Smooth muscle cell (in vitro differentiated cells): ENCODE data around the gene PSMG3. TPM values are rescaled to one million over a fixed set of nuclear protein-coding genes. Genes with fewer than 3 reads are reported as not detected.

Experiments
- DNase-seq: peaks from one replicate; lab custom pipeline; 2025; ENCODE audit not compliant: unreplicated experiment; lab: John Stamatoyannopoulos, UW
- H2AFZ ChIP-seq: fragments of 200-600 bp; sonication (generic); 2 replicates; pipeline ENCODE4 v1.6.0; 2016; ENCODE audit warnings: antibody characterized with exemption, low read depth, mild to moderate bottlenecking
- H3F3A ChIP-seq: fragments of 200-600 bp; sonication (generic); 2 replicates; pipeline ENCODE4 v1.6.0; 2017; ENCODE audit warnings: antibody characterized with exemption, low read depth
- H3K27ac ChIP-seq: fragments of 200-600 bp; sonication (generic); 2 replicates; pipeline ENCODE4 v1.5.1; 2016; ENCODE audit warnings: low read depth, mild to moderate bottlenecking
- H3K27me3 ChIP-seq: fragments of 200-600 bp; sonication (generic); 2 replicates; pipeline ENCODE4 v1.6.1; 2016; ENCODE audit warnings: low read depth, mild to moderate bottlenecking
- H3K36me3 ChIP-seq: fragments of 200-600 bp; sonication (generic); 2 replicates; pipeline ENCODE4 v1.5.1; 2016; ENCODE audit warnings: low read depth
- H3K4me1 ChIP-seq: fragments of 200-600 bp; sonication (generic); 2 replicates; pipeline ENCODE4 v1.5.1; 2016; ENCODE audit warnings: low read depth
- H3K4me2 ChIP-seq: fragments of 200-600 bp; sonication (generic); 2 replicates; pipeline ENCODE4 v1.6.0; 2016; ENCODE audit warnings: mild to moderate bottlenecking
- H3K4me3 ChIP-seq: fragments of 200-600 bp; sonication (generic); 2 replicates; pipeline ENCODE4 v1.5.1; 2016; ENCODE audit warnings: mild to moderate bottlenecking
- H3K79me2 ChIP-seq: fragments of 200-600 bp; sonication (generic); 2 replicates; pipeline ENCODE4 v1.6.0; 2016; ENCODE audit warnings: low read depth, mild to moderate bottlenecking
- H3K9ac ChIP-seq: fragments of 200-600 bp; sonication (generic); 2 replicates; pipeline ENCODE4 v1.6.0; 2016; ENCODE audit warnings: low read depth
- H3K9me3 ChIP-seq: fragments of 200-600 bp; sonication (generic); replicated peaks from 2 replicates; pipeline ENCODE4 v1.5.1; 2016; ENCODE audit warnings: low read depth
- H4K20me1 ChIP-seq: fragments of 200-600 bp; sonication (generic); 2 replicates; pipeline ENCODE4 v1.6.0; 2016; ENCODE audit warnings: low read depth
- CTCF ChIP-seq: fragments of 200-600 bp; sonication (generic); IDR thresholded peaks from 2 replicates; pipeline ENCODE4 v1.5.1; 2017; ENCODE audit warnings: borderline replicate concordance, mild to moderate bottlenecking, antibody characterized with exemption; ENCODE audit not compliant: insufficient read depth, poor library complexity, severe bottlenecking
- WGBS: methylation state at CpG from one replicate; pipeline ENCODE4 v1.1.7; 2016; ENCODE audit warnings: low lambda C conversion rate; 5-methylcytosine and 5-hydroxymethylcytosine counted together
- polyA plus RNA-seq: library from polyadenylated mRNA; unstranded; fragments of >200 nt; fragmentation: Nextera tagmentation; extraction: Ambion mirVana; gene quantifications from 2 replicates; pipeline ENCODE4 v1.2.1, GENCODE V29; 2016
- total RNA-seq: library from RNA; depleted of rRNA; stranded (reverse); fragments of >200 nt; gene quantifications from 2 replicates; pipeline ENCODE4 v1.2.3, GENCODE V29; 2014

The PSMG3 gene
- total RNA-seq (24.5 and 30.7 TPM in 2 replicates), polyA plus RNA-seq (45.2 and 45.3 TPM in 2 replicates)

DNA sequence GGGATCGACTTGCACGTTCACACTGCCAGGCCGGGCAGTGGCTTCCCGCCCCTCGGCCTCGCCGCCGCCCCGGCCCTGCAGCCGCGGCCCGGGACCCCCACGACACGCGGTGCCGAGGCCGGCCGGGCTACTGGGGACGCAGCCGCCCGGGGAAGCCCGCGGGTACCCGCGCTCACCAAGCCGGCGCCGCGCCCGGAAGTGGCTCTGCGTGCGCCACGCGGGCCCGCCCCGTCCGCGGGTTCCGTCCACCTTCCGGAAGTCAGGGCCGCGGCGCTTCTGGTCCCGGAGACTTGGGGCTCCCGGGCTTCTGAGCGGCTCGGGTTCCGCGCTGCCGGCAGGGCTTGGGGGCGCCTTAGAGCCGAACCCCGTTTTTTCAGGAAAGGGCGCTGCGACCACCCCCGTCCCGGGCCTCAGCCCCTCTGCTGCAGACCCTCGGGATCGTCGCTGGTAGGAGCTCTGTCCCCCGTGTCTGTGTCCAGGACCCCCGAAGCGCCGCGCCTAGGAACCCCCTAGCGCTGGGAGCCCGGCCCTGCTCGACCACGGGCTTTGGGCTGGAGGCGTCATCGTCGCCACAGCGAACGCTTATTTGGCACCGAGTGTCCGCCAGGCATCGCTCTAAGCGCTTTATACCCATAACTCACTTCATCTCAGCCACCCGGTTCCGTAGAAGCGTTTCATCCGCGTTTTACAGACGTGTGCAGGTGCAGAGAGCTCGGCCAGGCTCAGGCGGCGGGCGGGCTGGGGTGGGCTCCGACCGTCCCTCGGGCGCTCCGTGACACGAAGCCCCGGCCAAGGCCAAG is at the start of gene PSMG3:
Gene PSMG3 (minus strand): TSS at position 200 of the 800 bp plus-strand sequence. CDS start 693 bp downstream, outside the sequence.
- Histone ChIP-seq H3K79me2 (peaks cover 10% of the 10 kb centered on the region), H3F3A (peaks cover 28% of the 10 kb centered on the region), H3K9ac (peak within 1 kb of the TSS; percentile 93), H3K4me1 (peaks cover 17% of the 10 kb centered on the region), H3K9me3 (no peaks in the 10 kb centered on the region), H3K27ac (peak within 1 kb of the TSS; percentile 87), H3K4me3 (peak within 1 kb of the TSS; percentile 89), H4K20me1 (no peaks in the 10 kb centered on the region), H3K4me2 (peak within 1 kb of the TSS; percentile 88), H2AFZ (peak within 1 kb of the TSS; percentile 81), H3K27me3 (no peaks in the 10 kb centered on the region), H3K36me3 (no peaks in the 10 kb centered on the region)
- DNase-seq, result peak; percentile 33
- TF ChIP-seq CTCF, result peak; percentile 9
- 11% methylated on average over 68 of the region's 95 CpGs for WGBS

DNA sequence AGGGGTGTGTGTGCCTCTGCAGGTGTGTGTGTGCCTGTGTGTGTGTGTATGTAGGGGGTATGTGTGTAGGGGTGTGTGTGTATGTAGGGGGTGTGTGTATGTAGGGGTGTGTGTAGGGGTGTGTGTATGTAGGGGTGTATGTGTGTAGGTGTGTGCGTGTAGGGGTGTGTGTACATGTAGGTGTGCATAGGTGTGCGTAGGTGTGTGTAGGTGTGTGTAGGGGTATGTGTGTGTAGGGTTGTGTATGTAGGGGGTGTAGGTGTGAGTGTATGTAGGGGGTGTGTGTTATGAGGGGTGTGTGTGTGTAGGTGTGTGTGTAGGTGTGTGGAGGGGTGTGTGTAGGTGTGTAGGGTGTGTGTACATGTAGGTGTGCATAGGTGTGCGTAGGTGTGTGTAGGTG is 48.6 kb upstream of the PSMG3 start:
- H3K27ac ChIP-seq, result no peak overlapping the region
- H3K4me3 ChIP-seq, result no peak overlapping the region
- H3K27me3 ChIP-seq, result peaks cover 9% of the 10 kb centered on the region
- H3K4me2 ChIP-seq, result no peak overlapping the region
- no peaks in the 10 kb centered on the region for H3K9me3 ChIP-seq
- WGBS, result 81% methylated on average over 3 of the region's 3 CpGs
- no peak for TF ChIP-seq CTCF
- no peaks in the 10 kb centered on the region for H3F3A ChIP-seq
- H3K36me3 ChIP-seq, result no peaks in the 10 kb centered on the region
- H3K4me1 ChIP-seq, result no peaks in the 10 kb centered on the region
- no peaks in the 10 kb centered on the region for H3K79me2 ChIP-seq
- H4K20me1 ChIP-seq, result no peaks in the 10 kb centered on the region
- no peak for DNase-seq
- H3K9ac ChIP-seq, result no peak overlapping the region
- no peak overlapping the region for H2AFZ ChIP-seq

GRCh38 chr7:1617957-1618356 is 48.1 kb upstream of the PSMG3 start:
- TF ChIP-seq CTCF, result no peak
- no peak overlapping the region for H3K4me3 ChIP-seq
- H3K36me3 ChIP-seq, result no peaks in the 10 kb centered on the region
- peaks cover 9% of the 10 kb centered on the region for H3K27me3 ChIP-seq
- DNase-seq, result no peak
- 95% methylated on average over 8 of the region's 8 CpGs for WGBS
- H3K27ac ChIP-seq, result no peak overlapping the region
- no peak overlapping the region for H2AFZ ChIP-seq
- H3K79me2 ChIP-seq, result no peaks in the 10 kb centered on the region
- no peaks in the 10 kb centered on the region for H3F3A ChIP-seq
- no peak overlapping the region for H3K9ac ChIP-seq
- no peaks in the 10 kb centered on the region for H4K20me1 ChIP-seq
- H3K4me1 ChIP-seq, result no peaks in the 10 kb centered on the region
- H3K9me3 ChIP-seq, result no peaks in the 10 kb centered on the region
- no peak overlapping the region for H3K4me2 ChIP-seq
